ENCODE data around the gene SERINC5. TPM values are rescaled to one million over a fixed set of nuclear protein-coding genes. Genes with fewer than 3 reads are reported as not detected.

The SERINC5 gene
- total and polyA plus RNA-seq, 4 donors, result 6.2 to 84.5 (median 23.9) TPM

GRCh38 chr5:80230269-80230992 lies 25.4 kb downstream of the SERINC5 start:
- peaks cover 3 to 22% (median 5%) of the 10 kb centered on the region in 5 donors for H3K4me1 ChIP-seq (ENCODE audit: control insufficient read depth in 5 of 5, insufficient read depth in 5 of 5, low read length in 5 of 5)
- no peaks in the 10 kb centered on the region for H3K9me3 ChIP-seq (ENCODE audit: control insufficient read depth in 4 of 4, insufficient read depth in 3 of 4, low read length in 3 of 4)
- ATAC-seq (ENCODE audit: insufficient read depth, low FRiP score) (no peak), DNase-seq (no peak)
- H3K27ac ChIP-seq (ENCODE audit: low read depth in 1 of 2, low read length in 1 of 2), result no peak overlapping the region
- WGBS, 2 donors, result 72 to 85% methylated on average over 7 of the region's 7 CpGs
- no peak for TF ChIP-seq CTCF (IDR thresholded peaks at IDR 0.05; ENCODE audit: control extremely low read depth, extremely low read depth)
- H3K4me3 ChIP-seq, result no peak overlapping the region
- H3K9ac ChIP-seq (ENCODE audit: insufficient read depth in 1 of 2, low read length in 2 of 2), result no peak overlapping the region
- H3K36me3 ChIP-seq (ENCODE audit: control insufficient read depth in 4 of 4, insufficient read depth in 4 of 4, low read length in 4 of 4), result no peaks in the 10 kb centered on the region
- H3K27me3 ChIP-seq (ENCODE audit: control insufficient read depth in 3 of 3, insufficient read depth in 3 of 3, low read length in 2 of 3), result no peaks in the 10 kb centered on the region

GRCh38 chr5:80229902-80230255 lies 26.0 kb downstream of the SERINC5 start:
- no peaks in the 10 kb centered on the region for H3K36me3 ChIP-seq (ENCODE audit: control insufficient read depth in 4 of 4, insufficient read depth in 4 of 4, low read length in 4 of 4)
- TF ChIP-seq CTCF (IDR thresholded peaks at IDR 0.05; ENCODE audit: control extremely low read depth, extremely low read depth), result no peak
- H3K27me3 ChIP-seq (ENCODE audit: control insufficient read depth in 3 of 3, insufficient read depth in 3 of 3, low read length in 2 of 3), result no peaks in the 10 kb centered on the region
- peak; percentile 34 for ATAC-seq (ENCODE audit: insufficient read depth, low FRiP score)
- DNase-seq, result no peak
- no peaks in the 10 kb centered on the region for H3K9me3 ChIP-seq (ENCODE audit: control insufficient read depth in 4 of 4, insufficient read depth in 3 of 4, low read length in 3 of 4)
- H3K9ac ChIP-seq (ENCODE audit: insufficient read depth in 1 of 2, low read length in 2 of 2), result no peak overlapping the region
- H3K27ac ChIP-seq (ENCODE audit: low read depth in 1 of 2, low read length in 1 of 2), result no peak overlapping the region
- 40 to 72% methylated on average over 4 of the region's 4 CpGs for WGBS, 2 donors
- no peak overlapping the region for H3K4me3 ChIP-seq
- peaks cover 3 to 22% (median 5%) of the 10 kb centered on the region in 5 donors for H3K4me1 ChIP-seq (ENCODE audit: control insufficient read depth in 5 of 5, insufficient read depth in 5 of 5, low read length in 5 of 5)

- ATAC-seq (ENCODE audit: insufficient read depth, low FRiP score) (no peak), DNase-seq (no peak)
- 81 to 94% methylated on average over 3 to 4 of the region's 4 CpGs for WGBS, 2 donors
- H3K4me3 ChIP-seq, result no peak overlapping the region
- H3K36me3 ChIP-seq (ENCODE audit: control insufficient read depth in 4 of 4, insufficient read depth in 4 of 4, low read length in 4 of 4), result no peaks in the 10 kb centered on the region
- no peak for TF ChIP-seq CTCF (IDR thresholded peaks at IDR 0.05; ENCODE audit: control extremely low read depth, extremely low read depth)
- peaks cover 0 to 22% (median 5%) of the 10 kb centered on the region in 5 donors for H3K4me1 ChIP-seq (ENCODE audit: control insufficient read depth in 5 of 5, insufficient read depth in 5 of 5, low read length in 5 of 5)
- H3K27me3 ChIP-seq (ENCODE audit: control insufficient read depth in 3 of 3, insufficient read depth in 3 of 3, low read length in 2 of 3), result no peaks in the 10 kb centered on the region
- H3K27ac ChIP-seq (ENCODE audit: low read depth in 1 of 2, low read length in 1 of 2), result no peak overlapping the region
- H3K9me3 ChIP-seq (ENCODE audit: control insufficient read depth in 4 of 4, insufficient read depth in 3 of 4, low read length in 3 of 4), result no peaks in the 10 kb centered on the region
- no peak overlapping the region for H3K9ac ChIP-seq (ENCODE audit: insufficient read depth in 1 of 2, low read length in 2 of 2)
Observed at GRCh38 chr5:80227979-80228596, 27.8 kb downstream of the SERINC5 start.

All from lung (tissue), 12 donors.